Cerebellar nuclear complex (tissue), 1 donor: Measurements from ENCODE around the gene MATR3.
A peak's percentile ranks its signal among the peaks of the same experiment; 100 is the strongest.

Source experiments
- DNase-seq, 2 experiments: peaks; one replicate each; lab custom pipeline; 2025; lab: John Stamatoyannopoulos, UW

Gene MATR3

DNA sequence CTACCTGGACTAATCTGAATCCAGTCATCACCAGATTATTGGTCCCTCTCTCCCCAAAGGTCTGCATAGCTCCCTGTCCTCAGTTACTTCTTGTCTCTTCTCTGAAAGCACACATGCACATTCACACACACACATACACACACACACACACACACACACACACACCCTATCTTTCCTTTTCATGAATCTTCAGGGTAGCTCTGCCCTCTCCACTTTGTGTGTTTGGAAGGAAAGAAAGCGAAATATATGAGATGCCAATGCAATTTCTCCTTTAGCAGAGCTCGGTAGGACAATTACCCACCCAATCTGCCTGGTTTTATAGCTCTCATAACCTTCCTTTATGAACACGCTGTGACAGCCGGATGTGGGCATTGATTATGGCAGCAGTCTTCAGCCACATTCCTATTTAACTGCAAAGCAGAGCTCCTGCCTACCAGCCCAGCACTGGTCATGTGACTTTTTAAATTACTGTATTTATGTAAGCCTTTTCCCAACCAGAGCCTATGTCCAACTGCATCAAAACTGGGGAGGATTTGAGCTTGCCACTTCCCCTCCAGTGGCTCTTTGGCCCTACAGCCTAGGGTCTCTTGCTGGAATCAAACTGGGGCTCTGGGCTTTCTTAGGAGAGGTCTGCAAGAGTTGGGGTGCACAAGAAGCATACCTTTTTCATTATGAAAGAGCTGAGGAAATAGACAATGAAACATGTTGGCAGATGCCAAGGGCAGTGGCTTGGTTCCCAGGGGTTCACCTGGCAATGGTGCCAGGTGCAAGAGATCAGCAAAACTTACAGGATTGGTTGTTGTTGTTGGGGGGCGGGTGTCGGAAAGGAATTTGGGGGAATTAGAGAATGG, 20.8 kb upstream of the MATR3 start:
- DNase-seq: no peak

DNA sequence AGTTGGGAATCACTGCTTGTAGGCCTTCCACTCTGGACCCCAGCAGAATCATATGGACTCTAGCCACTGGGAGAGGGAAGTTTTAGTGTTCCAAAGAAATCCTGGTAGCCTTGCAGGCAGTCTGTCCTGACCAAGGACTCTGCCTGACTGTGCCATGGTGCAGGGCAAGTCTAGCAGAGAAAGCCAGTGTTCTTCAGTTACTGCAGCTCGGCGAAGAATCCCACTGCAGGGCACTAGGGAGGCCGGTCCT, 20.3 kb upstream of the MATR3 start:
- no peak for DNase-seq

DNA sequence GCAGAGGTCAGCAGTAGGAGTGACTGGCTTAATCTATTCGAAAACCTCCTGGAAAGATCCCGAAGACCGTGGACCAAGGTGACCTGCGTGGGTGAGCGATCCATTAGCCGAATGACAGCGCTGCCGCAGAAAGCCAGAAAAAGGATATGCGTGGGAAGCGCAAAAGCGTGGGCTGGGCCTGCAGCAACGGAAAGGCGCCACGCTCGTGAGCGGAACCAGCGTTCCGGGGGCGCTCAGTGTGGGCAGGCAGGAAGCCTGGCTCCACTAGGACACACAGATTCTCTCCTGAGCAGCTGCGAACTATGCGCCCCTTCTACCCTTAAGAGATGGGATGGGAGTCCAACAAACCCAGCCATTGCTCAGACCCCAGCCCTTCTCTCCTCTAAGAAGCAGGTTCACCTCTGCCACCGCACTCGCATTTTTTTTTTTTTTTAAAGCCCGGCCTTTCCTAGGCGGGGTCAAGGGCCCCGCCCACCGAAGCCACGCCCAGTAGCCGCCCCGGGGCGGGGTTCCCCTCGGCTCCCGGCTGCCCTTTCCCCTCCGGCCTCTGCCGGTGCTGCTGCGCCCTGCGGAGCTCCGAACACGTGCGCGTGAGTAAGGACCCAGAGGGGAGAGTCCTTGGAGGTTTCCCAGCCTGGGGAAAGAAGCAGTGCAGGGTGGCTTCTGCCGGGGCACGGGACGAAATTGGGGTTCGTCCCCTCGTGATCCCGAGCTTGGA, 19.8 kb upstream of the MATR3 start:
- peak in 1 of 2 experiments; percentile 14 for DNase-seq

DNA sequence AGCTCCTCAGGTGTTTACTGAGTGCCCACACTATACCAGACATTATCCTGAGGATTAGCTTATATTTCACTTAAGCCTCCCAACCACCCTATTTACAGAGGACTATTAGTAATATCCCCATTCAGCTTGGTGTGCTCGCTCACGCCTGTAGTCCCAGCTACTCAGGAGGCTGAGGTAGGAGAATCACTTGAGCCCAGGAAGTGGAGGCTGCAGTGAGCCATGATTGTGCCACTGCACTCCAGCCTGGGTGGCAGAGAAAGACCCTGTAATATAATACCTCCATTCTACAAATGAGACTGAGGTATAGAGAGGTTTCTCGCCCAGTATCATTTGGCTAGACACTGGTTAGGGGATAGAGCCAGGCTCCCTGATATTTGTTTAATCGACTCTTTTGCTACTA, 18.0 kb upstream of the MATR3 start:
- no peak for DNase-seq

DNA sequence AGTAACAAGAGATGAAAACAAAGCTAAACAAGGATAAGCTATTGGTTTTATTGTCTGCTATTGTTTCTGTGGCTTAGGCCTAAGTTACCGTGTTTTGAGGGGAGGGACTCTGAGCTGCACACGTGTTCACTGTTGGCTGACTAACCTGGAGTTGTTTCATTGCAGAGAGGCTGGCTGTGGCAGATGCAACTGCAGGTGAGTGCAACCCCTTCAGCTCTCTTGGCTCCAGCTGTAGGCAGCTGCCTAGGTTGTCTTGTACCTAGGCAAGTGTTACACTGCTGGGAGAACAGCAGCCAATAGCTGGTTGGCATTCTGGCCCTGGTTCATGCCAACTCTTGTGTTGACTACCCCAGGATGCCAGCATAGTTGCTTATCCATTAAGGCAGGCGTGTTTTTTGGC, 17.6 kb upstream of the MATR3 start:
- no peak for DNase-seq

DNA sequence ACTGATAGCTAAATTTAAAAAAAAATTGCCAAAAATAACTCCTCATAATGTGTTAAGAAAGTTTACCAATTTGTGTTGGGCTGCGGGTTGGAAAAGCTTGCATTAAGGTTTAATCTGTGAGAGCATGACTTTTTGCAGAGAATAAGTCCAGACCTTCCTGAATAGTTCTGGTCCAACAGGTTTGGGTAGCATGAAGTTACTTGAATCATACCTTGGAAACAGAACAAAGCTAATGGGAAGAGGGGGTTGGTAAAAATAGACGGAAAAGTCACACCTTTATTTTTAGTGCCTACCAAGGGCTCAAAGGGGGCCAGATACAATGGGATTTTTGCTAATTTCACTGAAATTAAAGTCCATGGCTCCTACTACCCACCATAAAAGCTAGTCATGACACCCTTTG, 17.1 kb upstream of the MATR3 start:
- no peak for DNase-seq

DNA sequence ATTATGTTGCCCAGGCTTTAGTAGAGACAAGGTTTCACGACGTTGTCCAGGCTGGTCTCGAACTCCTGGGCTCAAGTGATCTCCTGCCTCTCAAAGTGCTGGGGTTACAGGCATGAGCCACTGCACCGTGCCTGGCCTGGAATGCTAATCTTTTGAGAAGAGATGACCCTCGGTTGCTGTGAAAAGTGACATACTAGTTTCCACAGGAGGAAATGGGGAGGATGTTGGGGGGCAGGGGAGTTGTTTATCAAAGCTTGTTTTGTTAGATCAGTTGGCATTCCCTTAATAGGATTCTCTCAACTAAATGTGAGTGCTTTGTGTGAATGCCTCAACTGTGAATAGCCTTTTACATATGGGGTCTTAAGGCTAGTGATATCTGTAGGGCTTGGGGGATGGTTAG, 16.4 kb upstream of the MATR3 start:
- DNase-seq: no peak

DNA sequence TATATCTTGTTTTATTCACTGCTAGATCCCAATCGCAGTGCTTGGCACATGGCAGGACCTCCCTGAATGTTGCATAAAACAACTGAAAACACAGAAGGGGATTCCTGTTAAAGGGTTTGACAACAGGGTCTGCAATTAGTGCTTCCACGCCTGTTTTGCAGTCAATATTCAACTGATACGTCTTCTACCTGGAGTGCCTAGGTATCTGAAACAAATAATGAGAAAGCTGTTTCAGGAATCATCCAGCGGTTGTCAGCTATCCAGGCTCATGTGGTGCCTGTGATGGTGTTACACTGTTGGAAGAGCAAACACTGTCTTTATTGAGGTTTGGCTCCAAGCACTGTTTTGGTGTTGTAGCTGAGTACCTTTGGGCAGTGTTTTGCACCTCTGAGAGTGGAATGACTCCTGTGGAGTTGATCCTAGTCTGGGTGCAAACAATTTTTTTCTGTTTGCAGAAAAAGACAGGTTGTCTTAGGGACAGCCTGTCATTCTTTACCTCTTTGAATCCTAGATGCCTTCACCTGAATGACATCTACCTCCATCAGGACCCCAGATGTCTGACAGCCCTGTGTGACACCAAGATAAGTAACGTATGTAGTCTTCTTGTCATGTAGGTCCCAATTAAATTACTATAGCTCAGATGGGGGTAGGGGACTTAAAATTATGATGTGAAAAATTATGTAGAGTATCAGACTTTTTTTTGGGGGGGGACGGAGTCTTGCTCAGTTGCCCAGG, 14.8 kb upstream of the MATR3 start:
- DNase-seq: no peak

DNA sequence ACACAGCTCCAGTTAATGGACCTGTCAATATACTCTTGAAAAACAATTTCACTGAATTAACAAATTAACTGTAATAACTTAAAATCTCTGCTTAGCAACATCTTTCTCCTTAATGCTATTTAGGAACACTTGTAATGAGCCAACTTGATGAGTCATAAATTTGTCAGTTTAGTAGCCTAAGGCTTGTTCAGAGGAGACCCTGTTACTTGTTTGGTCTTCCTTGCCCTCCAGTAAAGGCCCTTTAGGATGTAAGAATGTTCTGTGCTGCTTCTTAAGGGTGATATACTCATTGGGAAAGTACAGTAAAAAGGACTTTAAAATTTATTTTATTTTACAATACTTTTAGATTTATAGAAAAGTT, 11.4 kb upstream of the MATR3 start:
- DNase-seq: no peak

DNA sequence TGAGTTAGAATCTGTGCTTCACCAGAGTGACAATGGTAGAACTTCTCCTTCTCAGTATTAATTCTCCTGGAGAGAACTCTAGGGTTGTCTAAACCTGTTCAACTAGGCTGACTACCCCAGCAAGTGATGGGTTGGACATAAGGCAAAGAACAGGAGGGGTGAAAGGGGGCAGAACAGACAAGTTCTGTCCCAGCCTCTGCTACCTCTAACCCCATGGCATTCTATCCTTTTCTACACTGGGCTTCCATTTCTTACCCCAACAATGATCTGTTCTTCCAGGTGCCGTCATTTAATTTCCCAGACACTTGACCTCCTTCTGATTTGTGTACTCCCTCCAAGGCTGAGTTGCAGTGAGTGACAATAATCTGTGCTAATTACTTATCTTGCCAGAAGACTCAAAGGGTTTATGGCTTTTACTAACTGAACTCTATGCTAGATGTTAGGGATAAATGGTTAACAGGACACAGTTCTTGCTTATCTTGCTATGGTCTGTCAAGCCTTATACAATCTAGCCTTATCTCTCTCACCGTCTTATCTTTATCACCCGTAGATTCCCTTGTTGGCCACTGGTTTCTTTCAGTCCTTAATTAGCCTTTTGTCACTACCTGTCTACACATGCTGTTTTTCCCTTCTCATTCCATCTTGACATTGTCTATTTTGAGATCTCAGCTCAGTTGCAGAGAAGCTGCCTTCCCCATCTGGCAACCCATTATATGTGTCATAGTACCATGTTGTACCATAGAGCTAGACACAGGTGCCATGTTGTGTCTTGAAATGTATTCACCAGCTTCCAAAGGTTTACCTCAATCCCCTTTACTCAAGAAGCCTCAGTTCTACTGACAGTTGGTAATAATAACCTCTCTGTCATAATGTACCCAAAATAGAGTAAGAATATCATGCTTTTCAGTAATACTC, 10.0 kb upstream of the MATR3 start:
- no peak for DNase-seq

DNA sequence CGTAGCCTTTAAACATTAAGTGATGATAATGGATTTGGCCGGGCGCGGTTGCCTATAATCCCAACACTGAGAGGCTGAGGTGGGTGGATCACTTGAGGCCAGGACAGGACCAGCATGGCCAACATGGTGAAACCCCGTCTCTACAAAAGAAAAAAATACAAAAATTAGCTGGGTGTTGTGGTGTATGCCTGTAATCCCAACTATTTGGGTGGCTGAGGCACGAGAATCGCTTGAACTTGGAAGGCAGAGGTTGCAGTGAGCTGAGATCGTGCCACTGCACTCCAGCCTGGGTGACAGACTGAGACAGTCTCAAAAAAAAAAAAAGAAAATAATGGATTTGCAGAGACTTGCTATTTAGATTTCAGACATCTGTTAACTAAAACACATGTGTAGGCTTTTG, 9.2 kb upstream of the MATR3 start:
- DNase-seq: no peak

DNA sequence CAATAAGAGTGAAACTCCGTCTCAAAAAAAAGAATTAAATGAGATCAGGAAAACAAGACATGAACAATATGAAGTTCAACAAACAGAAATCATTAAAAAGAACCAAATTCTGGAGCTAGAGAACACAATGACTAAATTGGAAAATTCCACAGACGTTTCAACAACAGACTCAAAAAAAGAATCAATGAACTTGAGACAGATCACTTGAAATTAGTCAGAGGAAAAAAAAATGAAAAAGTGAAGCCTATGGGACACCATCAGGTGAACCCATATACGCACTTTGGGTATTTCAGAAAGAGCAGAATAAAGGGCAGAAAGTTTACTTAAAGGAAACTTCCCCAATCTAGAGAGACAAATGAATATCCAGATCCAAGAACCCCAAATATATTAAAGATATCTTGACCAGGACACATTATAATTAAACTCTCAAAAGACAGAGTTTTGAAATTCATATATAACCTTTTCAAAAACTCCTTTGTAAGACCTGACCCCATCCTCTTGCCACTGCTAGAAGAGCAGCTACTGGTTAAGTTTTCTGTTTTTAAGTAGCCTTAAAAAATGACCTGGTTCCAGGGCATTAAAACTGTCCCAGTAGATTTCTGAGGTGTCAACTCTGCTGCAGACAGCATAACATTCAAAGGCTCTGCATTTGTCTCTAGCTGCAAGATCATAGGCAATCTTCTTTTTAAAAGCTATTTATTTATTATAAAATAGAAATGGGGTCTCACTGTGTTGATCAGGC, 7.7 kb upstream of the MATR3 start:
- DNase-seq: no peak

DNA sequence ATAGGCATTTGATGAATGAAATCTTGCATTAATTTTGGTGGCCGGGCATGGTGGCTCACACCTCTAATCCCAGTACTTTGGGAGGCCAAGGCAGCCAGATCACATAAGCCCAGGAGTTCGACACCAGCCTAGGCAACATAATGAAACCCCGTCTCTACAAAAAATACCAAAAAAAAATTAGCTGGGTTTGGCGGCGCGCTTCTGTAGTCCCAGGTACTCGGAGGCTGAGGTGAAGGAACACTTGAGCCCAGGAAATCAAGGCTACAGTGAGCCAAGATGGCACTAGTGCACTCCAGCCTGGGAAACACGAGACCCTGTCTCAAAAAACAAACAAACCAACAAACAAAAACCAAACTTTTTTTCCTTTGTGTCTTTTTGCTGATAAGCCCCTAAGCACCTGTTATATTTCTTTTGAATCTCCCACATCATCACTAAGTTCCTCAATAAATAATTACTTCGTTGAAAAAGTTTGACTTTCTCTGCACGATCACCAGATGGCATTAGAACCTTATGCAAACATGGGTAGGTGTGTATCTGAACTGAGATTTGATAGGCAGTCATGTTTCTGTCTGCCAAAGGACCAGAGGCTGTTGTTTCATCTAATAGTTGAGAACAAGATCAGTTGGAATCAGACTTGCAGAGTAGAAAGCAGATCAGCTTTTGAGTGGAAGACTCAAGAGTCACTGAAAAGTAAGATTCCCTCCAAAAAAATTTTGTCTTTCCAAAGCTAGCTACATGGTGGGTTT, 5.5 kb upstream of the MATR3 start:
- no peak for DNase-seq

DNA sequence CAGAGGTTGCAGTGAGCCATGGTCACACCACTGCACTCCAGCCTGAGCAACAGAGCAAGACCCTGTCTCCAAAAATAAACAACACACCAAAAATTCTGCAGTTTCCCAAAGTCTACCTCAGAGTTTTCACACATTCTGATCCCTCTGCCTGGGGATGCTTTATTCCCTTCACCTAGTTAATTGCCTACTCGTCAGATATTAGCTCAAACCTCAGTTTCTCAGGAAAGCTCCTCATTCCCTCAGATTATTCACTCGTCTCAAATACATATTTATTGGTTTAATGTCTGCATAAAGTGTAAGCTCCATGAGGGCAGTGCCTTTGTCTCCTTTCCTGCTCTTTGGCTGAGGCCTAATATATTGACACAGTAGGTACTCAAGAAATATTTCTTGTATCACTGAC, 2.5 kb upstream of the MATR3 start:
- no peak for DNase-seq

DNA sequence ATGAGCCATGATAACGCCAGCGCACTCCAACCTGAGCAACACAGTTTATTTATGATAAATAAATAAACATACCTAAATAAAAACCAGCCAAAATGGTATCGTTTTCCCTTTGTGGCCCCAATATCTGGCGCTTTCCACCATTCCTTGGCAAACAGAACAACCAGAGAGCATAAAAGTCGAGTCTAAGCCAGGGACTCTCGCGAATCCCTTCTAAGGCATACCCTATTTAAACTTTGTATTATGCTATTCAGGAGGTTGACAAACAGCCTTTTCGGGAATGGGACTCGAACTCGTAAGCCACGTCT, 386 bp upstream of the MATR3 start:
- no peak for DNase-seq

DNA sequence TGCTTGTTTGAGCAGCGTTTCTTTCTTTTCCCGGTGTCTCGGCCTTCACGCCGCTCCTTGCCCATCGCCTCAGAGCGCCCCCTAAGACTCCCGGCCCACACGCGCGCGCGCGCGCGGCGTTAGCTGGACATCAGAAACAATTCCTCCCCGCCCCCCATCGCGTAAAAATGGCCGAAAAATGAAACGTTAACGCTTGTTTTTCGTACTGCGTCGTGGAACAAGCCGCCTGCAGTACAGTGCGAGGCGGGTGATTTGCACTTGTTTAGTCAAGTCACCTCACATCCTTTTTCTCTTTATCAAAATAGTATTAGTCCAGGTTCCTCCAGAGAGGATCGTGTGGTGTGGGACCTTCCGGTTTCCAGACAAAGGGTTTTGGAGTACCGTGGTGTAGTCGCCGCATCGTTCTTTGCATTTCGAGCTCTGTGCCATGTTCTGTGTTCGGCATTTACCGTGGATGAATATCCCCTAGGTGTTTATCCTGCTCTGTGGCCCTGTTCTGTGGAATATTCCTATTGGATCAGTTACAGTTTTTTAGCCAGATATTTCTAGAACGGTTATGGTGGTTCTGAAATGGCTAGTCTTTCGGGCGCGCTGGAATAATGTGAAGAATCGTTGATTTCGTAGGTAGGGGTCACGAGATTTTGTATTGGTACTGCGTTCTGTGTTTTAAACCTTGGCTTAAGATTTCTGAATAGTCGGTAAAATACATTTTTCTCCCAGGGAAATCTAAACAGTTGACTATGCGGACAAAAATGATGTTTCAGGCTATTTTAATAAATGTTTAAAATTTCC, 1.0 kb downstream of the MATR3 start:
- peak; percentile 9 to 53 for DNase-seq

DNA sequence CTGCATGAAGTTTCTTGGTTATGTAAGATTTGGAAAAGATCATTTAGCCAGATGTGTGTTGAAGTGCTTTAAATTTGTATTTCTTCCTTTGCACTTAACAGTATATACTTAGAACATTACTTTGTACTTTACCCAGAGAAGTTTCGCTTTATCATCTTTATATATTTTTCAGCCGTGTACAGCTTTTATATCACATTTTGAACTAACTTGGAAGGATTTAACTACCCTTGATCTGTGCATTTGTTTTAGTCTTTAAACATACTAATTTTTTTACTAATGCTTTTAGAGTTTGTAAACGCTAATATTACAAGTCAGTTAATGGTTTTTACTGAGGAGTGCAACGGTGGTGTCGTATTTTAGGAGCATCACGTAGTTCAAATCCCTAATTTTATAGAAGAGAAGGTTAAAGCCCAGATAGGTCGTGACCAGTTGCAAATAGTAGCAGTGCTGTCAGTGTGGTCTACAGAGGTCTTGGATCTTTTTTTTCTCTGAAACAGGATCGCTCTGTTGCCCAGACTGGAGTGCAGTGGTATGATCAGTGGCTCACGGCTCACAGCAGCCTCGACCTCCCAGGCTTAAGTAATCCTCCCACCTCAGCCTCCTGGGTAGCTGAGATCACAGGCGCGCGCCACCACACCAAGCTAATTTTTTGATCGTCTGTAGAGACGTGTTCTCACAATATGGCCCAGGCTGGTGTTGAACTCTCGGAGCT, 2.0 kb downstream of the MATR3 start:
- DNase-seq: no peak

DNA sequence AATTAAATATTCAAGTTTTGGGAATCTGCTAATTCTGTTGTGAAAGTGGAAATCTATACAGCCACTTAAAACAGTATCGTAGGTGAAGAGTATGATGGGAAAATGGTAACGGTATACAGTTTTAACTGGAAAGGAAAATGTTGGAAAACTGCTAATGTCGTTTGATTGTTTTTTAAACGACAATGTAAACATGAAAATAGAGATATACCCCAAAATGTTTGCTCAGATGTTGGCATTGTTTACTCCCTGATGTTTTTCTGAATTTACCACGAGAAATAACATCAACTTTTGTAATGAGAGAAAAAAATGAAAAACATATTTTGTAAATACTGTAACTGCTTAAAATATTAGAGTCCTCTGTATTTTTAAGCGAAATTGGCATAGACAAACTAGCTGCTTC, 2.7 kb downstream of the MATR3 start:
- no peak for DNase-seq

DNA sequence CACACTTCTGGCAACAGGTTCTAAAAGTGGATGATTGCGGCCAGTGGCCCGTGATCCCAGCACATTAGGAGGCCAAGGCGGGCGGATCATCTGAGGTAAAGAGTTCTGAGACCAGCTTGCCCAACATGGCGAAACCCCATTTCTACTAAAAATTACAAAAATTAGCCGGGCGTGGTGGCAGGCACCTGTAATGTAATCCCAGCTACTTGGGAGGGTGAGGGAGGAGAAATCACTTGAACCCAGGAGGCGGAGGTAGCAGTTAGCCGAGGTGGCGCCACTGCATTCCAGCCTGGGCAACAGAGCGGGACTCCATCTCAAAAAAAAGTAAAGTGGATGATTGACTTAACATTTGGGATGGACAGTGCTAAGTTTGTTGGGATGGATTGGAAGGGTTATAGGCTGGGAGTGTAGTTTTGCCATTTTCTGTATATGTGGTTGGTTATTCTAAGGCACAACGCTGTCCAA, 3.4 kb downstream of the MATR3 start:
- DNase-seq: no peak
